Measurements from ENCODE around the gene ARRDC4. TPM values are rescaled to one million over a fixed set of nuclear protein-coding genes. Genes with fewer than 3 reads are reported as not detected.

Gene ARRDC4
- total RNA-seq, 2 experiments from 2014 or later = 3.5 TPM

GRCh38 chr15:97986781-97987180 is 26.3 kb downstream of the ARRDC4 start:
- no peak for TF ChIP-seq CTCF (IDR thresholded peaks at IDR 0.05)
- ATAC-seq (ENCODE audit: poor library complexity) (no peak), DNase-seq (no peak)
- CTCF ChIA-PET = no interaction called here
- Mint-ChIP-seq H3K9me3 (peaks cover 14% of the 10 kb centered on the region), H3K4me1 (ENCODE audit: low read depth) (peaks cover 9% of the 10 kb centered on the region), H3K27me3 (no peaks in the 10 kb centered on the region), H3K36me3 (ENCODE audit: low read depth) (peaks cover 9% of the 10 kb centered on the region), H3K4me3 (no peak overlapping the region), H3K27ac (no peak overlapping the region)
- Histone ChIP-seq H3K27ac (ENCODE audit: low read depth in 1 of 2, low read length in 2 of 2) (no peak overlapping the region), H3K27me3 (ENCODE audit: control insufficient read depth in 1 of 2, insufficient read depth in 2 of 2, low read length in 2 of 2) (no peaks in the 10 kb centered on the region), H3K36me3 (ENCODE audit: insufficient read depth, low read length) (no peaks in the 10 kb centered on the region), H3K9me3 (ENCODE audit: control insufficient read depth in 1 of 2, insufficient read depth in 1 of 2, low read length in 2 of 2) (peaks cover 0 to 8% of the 10 kb centered on the region in 2 experiments), H3K4me1 (ENCODE audit: insufficient read depth, low read length) (peaks cover under 1% of the 10 kb centered on the region), H3K4me3 (ENCODE audit: low read length) (no peak overlapping the region)
- POLR2A ChIA-PET = no interaction called here
- intact Hi-C loops (cut with DNase I, micrococcal nuclease) = no loop called here

- POLR2A ChIA-PET = interaction anchor here (0.7 kb wide), 1 partner anchor 18 kb away, joined by 3 read pairs; no protein-coding TSS in a partner anchor
- Histone ChIP-seq H3K9me3 (ENCODE audit: control insufficient read depth in 1 of 2, insufficient read depth in 1 of 2, low read length in 2 of 2) (peaks cover 0 to 8% of the 10 kb centered on the region in 2 experiments), H3K36me3 (ENCODE audit: insufficient read depth, low read length) (no peaks in the 10 kb centered on the region), H3K27ac (ENCODE audit: low read depth in 1 of 2, low read length in 2 of 2) (no peak overlapping the region), H3K4me1 (ENCODE audit: insufficient read depth, low read length) (no peaks in the 10 kb centered on the region), H3K4me3 (ENCODE audit: low read length) (no peak overlapping the region), H3K27me3 (ENCODE audit: control insufficient read depth in 1 of 2, insufficient read depth in 2 of 2, low read length in 2 of 2) (no peaks in the 10 kb centered on the region)
- peaks cover 14% of the 10 kb centered on the region for H3K9me3 Mint-ChIP-seq
- DNase-seq (no peak), ATAC-seq (ENCODE audit: poor library complexity) (no peak)
- H3K36me3 Mint-ChIP-seq (ENCODE audit: low read depth) = peaks cover 9% of the 10 kb centered on the region
- CTCF ChIA-PET = no interaction called here
- intact Hi-C loops (cut with DNase I, micrococcal nuclease) = no loop called here
- no peak overlapping the region for H3K27ac Mint-ChIP-seq
- H3K27me3 Mint-ChIP-seq = no peaks in the 10 kb centered on the region
- H3K4me1 Mint-ChIP-seq (ENCODE audit: low read depth) = no peaks in the 10 kb centered on the region
- no peak overlapping the region for H3K4me3 Mint-ChIP-seq
- TF ChIP-seq CTCF (IDR thresholded peaks at IDR 0.05) = no peak
Measured at GRCh38 chr15:97989299-97989698, 28.8 kb downstream of the ARRDC4 start.

- H3K4me3 ChIP-seq (ENCODE audit: low read length) = no peak overlapping the region
- ChIA-PET POLR2A (no interaction called here), CTCF (no interaction called here)
- Mint-ChIP-seq H3K27ac (no peak overlapping the region), H3K4me3 (no peak overlapping the region), H3K36me3 (ENCODE audit: low read depth) (peaks cover 4% of the 10 kb centered on the region), H3K4me1 (ENCODE audit: low read depth) (peaks cover 16% of the 10 kb centered on the region), H3K27me3 (no peaks in the 10 kb centered on the region), H3K9me3 (peaks cover 3% of the 10 kb centered on the region)
- ATAC-seq (ENCODE audit: poor library complexity) (no peak), DNase-seq (no peak)
- H3K9me3 ChIP-seq (ENCODE audit: control insufficient read depth in 1 of 2, insufficient read depth in 1 of 2, low read length in 2 of 2) = peaks cover 0 to 3% of the 10 kb centered on the region in 2 experiments
- TF ChIP-seq CTCF (IDR thresholded peaks at IDR 0.05) = no peak
- intact Hi-C loops (cut with DNase I, micrococcal nuclease) = loop anchor here in 1 of 2 experiments (10.0 kb wide), 1 partner anchor 57 kb away; no protein-coding TSS in a partner anchor
- H3K4me1 ChIP-seq (ENCODE audit: insufficient read depth, low read length) = no peaks in the 10 kb centered on the region
- H3K27ac ChIP-seq (ENCODE audit: low read depth in 1 of 2, low read length in 2 of 2) = no peak overlapping the region
- no peaks in the 10 kb centered on the region for H3K27me3 ChIP-seq (ENCODE audit: control insufficient read depth in 1 of 2, insufficient read depth in 2 of 2, low read length in 2 of 2)
- H3K36me3 ChIP-seq (ENCODE audit: insufficient read depth, low read length) = no peaks in the 10 kb centered on the region
Measured at GRCh38 chr15:97991972-97992541, 31.6 kb downstream of the ARRDC4 start.
